Suppressor macrophage treated with lipopolysaccharide for 4 hours (primary cell): ENCODE results near the gene PTPN20.
"Not testable (repeated sequence)": the region's sequence is repeated elsewhere in the genome, so short reads cannot be mapped to it uniquely, and the experiment has no call there.

Experiments used
- DNase-seq: peaks from one replicate; pipeline ENCODE4 v3.0.0-alpha.2; 2020

PTPN20 gene

DNA sequence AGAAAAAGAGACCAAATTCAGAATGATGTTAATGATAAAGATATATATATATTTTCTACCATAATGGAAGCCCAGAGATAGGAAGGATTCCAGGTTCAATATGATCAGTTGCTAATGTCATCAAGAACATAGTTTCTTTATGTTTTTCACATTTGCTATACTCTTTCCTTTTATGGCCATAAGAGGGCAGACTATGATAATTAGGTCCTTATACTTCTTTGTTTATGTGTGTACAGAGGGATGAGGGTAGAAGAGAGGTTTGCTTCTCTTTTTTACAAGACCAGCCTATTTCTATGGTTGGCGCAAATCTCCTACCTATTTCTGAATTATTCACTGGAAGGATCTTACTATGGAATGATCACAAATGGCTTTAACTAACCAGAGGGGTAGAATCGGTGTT is 52.1 kb downstream of the PTPN20 start:
- DNase-seq = not testable (repeated sequence)

- DNase-seq = not testable (repeated sequence)
Measured at GRCh38 chr10:46967013-46967412, 55.8 kb downstream of the PTPN20 start.

DNA sequence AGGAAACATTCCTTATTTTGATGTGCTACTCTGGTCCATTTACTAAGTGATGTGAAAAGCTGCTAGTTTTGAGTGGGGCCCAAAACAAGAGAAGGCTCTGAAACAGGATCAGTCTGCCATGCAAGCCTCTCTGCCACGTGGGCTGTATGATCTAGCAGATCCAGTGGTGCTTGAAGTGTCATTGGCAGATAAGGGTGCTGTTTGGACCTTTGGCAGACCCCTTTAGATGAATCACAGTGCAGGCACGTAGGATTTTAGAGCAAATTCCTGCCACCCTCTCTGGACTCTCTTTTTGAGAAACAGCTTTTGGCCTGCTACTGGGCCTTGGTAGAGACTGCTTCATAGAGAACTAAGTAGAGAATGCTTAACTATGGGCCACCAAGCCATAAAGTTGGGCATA is 69.0 kb downstream of the PTPN20 start:
- not testable (repeated sequence) for DNase-seq

- DNase-seq = not testable (repeated sequence)
Measured at GRCh38 chr10:46987233-46987924, 76.2 kb downstream of the PTPN20 start.

DNA sequence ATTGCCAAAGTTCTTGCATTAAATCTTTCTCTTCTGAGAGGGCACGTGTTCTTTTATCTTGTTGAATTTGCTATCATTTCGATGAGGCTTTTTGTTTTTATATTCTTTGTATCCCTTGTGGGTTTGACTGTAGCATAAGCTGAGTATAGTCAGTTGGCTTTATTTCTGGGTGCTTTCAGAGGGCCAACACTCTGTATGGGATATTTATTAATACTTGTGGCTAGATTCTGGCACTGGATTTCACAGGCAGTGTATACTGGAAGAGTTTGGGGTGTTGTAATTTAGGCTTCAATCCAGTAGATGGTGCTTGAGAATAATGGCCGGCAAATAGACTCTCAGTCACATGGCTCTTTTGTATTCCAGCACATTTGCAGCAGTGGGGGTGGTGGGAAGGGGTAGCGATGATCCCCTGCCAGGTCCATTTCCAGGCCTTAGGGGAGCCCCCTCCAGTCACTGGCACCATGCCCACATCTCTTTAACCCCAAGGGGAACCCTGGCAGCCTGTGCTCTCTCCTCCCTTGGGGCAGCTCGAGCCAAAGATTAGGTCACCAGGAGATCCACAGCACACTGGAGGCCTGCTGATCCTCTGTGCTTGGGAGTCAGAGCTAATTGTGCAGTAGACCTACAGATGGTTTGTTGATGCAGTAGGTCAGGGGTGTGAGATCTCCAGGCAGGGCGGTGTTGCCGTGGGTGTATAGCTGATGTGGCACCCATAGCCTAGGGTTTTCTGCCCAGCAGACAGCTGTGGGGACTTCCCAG is 81.8 kb downstream of the PTPN20 start:
- peak; percentile 75 for DNase-seq

DNA sequence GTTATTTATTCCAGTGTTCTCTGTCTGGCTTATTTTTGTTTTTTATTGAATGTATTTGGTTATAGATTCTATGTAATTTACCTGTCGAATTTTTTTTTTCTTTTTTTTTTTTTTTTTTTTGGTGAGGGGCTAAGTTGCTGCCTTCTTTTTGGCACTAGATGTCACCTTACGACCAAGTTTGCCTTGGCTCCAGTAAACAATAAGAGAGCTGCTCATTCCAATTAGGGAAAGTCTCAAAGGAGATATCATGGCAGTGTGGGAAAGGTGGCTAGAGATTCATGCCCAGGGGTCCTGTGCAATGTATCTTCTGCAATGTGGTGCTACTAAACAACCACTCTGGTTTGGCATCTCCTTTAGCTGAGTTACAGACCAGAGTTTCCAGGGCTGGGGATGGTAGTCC is 84.0 kb downstream of the PTPN20 start:
- no peak for DNase-seq

- no peak for DNase-seq
Measured at GRCh38 chr10:46998192-46998591, 87.0 kb downstream of the PTPN20 start.

DNA sequence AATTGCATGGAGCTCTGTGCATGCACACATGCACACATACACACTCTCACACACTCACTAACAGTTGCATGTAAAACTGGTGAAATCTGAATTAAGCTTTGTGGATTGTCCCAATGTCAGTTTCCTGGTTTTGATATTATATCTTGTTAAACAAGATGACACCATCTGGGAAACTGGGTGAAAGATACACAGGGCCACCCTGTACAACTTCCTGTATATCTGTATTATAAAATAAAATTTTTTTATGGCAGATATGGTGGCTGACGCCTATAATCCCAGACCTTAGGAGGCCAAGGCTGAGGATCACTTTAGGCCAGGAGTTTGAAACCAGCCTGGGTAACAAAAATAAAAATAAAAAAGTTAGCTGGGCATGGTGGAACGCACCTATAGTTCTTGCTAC is 87.4 kb downstream of the PTPN20 start:
- no peak for DNase-seq

DNA sequence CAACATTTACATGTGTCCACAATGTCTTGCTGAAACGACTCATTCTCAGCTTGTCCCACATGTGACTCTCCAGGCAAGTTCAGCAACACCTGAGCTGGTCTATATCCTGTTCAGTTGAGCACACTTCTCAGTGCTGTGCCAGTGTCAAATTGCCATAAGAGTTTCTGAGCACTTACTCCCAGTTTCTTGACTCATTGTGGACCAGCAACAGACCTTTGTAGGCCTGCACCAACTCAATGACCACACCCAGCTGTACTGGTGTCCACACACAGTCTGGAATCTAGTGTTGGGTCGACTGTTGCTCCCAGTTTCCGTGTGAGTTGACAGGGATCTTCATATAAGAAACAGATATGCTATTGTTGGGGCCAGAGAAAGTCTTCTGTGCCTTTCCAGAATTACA is 88.0 kb downstream of the PTPN20 start:
- no peak for DNase-seq

- no peak for DNase-seq
Measured at GRCh38 chr10:47008769-47009168, 97.5 kb downstream of the PTPN20 start.

DNA sequence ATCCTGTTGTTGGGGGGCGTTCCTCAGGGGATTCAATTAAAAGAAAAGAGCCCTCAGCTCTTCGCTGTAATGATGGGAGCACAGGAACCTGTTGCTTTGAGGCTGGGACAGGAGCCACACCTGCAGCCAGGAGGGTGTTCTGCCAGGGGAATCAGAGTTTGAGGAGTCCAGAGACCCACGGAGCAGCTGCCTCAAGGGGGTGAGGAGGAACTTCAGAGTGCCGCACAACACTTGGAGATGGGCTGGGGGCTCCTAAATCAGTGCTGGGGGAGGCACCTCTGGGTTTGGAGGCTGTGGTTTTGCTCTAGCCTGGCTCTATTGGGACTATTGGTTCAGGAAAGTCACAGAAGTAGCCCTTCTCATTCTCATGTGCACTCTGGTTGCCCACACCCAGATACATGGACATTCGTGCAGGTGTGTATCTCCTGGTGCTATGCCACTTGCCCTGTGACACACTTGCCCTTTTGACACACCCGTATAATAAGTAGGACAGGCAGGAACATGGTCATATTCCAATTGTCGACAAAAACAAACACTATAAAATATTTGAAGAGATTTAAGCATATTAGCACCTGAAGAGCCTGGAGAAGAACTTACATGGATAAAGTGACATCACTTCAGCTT is 98.1 kb downstream of the PTPN20 start:
- DNase-seq = no peak

DNA sequence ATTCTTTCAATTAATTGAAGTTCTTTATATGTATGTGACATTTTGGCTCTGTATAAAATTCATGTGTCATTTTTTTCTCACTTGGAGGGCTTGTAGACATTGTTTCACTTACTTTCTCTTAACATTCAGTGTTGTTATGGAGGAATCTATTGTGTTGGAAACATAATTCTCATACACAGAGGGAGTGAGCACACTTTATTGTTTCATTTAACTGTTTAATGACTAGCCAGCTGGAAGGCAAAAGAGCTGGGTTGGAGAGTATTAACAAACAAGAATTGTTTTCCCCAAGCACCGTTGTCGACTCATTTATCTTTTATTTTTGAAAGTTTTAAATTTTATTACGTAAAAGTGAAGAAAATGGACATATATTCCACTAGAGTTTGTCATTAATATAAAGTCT is 98.8 kb downstream of the PTPN20 start:
- DNase-seq = no peak

GRCh38 chr10:47012214-47012613 is 101.0 kb downstream of the PTPN20 start:
- DNase-seq = no peak

GRCh38 chr10:47013507-47014154 is 102.4 kb downstream of the PTPN20 start:
- DNase-seq = no peak

DNA sequence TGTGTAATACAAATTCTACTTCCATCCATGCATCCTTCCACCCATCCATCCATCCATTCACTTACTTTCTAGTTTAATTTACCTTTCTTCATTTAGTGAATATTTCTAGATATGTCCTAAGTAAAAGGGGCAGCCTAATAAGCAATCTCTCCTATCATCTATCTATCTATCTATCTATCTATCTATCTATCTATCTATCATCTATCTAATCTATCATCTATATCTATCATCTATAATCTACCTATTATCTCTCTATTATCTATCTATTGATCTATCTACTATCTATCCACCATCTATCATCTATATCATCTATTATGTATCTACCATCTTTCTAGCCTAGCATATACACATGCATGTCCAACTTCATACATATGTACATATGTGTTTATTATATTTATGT is 104.2 kb downstream of the PTPN20 start:
- DNase-seq = no peak

DNA sequence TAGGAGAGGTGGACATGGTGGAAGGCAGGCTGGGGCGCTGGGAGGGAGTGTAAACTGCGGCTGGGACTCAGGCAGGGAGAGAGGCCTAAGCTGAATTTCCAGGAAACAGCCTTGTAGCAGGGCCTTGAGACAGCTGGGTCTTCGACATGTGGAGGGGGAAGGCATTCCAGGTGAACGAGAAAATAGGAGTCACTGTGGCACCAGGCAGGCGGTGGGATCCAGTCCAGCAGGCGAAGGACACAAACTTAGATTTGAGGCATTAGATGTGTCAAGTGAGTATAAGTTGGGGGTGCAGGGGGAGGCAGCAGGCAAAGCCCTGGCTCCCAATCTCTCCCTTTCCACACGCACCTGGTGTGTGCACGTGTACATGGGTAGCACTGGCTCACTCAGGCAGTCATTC is 105.3 kb downstream of the PTPN20 start:
- DNase-seq = no peak

DNA sequence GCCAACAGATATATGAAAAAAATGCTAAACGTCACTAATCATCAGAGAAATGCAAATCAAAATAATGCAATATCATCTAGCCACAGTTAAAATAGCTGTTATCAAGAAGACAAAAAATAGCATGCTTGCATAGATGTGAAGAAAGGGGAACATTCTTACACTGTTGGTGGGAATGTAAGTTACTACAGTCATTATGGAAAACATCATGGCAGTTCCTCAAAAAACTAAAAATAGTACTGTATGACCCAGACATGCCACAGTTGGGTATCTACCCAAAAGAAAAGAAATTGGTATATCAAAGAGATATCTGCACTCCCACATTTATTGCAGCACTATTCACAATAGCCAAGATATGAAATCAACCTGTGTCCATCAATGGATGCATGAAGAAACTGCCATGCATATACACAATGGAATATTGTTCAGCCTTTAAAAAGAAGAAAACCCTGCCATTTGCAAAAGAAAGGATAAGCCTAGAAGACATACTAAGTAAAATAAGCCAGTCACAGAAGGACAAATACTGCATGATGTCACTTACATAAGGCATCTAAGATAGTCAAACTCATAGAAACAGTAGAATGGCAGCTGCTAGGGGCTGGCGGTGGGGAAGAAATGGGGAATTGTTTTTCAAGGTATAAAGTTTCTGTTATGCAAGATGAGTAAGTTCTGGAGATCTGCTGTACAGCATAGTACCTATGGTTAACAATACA is 107.0 kb downstream of the PTPN20 start:
- DNase-seq = peak; percentile 41

GRCh38 chr10:47019155-47020145 is 108.2 kb downstream of the PTPN20 start:
- no peak for DNase-seq

- peak; percentile 60 for DNase-seq
Measured at GRCh38 chr10:47020471-47020870, 109.2 kb downstream of the PTPN20 start.

- no peak for DNase-seq
Measured at GRCh38 chr10:47021850-47022249, 110.6 kb downstream of the PTPN20 start.

DNA sequence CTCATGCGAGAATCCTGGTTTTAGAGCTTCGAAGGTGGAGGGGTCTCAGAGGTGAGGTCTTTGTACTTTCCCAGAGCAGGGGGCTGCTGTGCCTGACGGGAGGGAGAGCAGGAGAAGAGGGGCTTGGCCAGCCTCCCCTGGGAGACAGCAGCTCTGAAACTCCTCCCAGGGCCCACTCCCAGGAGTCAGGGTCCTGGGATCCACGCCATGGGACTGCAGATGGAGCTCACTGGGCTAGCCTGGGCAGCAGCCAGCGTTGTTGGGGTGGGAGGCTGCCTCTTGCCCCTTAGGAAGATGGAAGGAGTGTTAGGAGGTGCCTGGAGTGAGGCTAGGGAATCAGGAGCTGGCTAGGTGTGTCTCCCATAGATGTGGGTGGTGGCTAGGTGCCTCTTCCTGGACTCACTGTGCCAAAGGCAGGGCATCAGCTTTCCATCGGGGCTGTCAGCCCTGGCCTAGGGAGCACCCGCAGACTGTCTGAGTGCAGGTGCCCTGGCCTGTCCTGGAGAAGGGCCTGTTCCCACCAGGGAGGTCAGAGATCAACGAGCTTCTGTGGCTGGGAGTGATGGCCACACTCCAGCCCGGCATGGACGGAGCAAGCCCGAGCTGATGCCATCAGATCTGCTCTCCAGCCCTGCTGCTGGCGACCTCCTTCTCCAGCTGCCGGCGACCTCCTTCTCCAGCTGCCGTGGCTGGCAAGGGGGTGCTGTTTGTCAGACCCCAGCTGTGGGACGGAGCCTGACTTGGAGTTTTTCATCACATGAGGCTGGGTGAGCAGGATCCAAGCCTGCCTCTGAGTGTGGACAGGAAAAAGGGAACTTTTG is 111.3 kb downstream of the PTPN20 start:
- DNase-seq = no peak
